ENCODE data around the gene HMOX2.
A peak's percentile ranks its signal among the peaks of the same experiment; 100 is the strongest.

The HMOX2 gene

GRCh38 chr16:4433228-4433627 is 43.0 kb upstream of the HMOX2 start:
- TF ChIP-seq CTCF (conservative IDR thresholded peaks at IDR 0.05; ENCODE audit: low read depth, low read length): no peak
- peaks cover 54% of the 10 kb centered on the region for H3K79me2 ChIP-seq (ENCODE audit: insufficient read depth, low read depth)
- no peaks in the 10 kb centered on the region for H3K4me1 ChIP-seq (ENCODE audit: low read depth, poor library complexity, severe bottlenecking)
- H3K4me3 ChIP-seq (IDR thresholded peaks at IDR 0.05; ENCODE audit: insufficient read depth, low read depth, low read length): no peak overlapping the region
- H2AFZ ChIP-seq (ENCODE audit: low read depth): no peak overlapping the region
- H3K9ac ChIP-seq: no peak overlapping the region
- no peak overlapping the region for H3K4me2 ChIP-seq
- no peaks in the 10 kb centered on the region for H4K20me1 ChIP-seq (ENCODE audit: insufficient read depth)
- no peaks in the 10 kb centered on the region for H3K27me3 ChIP-seq (ENCODE audit: insufficient read depth, low read depth)
- H3K27ac ChIP-seq: 0 out of 2 replicates have a peak overlapping the region, but pooled peaks have one; percentile 5
- H3K36me3 ChIP-seq (ENCODE audit: insufficient read depth): peaks cover 9% of the 10 kb centered on the region; the same call in 1 of the 2 replicates

- Histone ChIP-seq H4K20me1 (ENCODE audit: insufficient read depth) (no peaks in the 10 kb centered on the region), H2AFZ (ENCODE audit: low read depth) (no peak overlapping the region), H3K4me2 (no peak overlapping the region), H3K4me3 (IDR thresholded peaks at IDR 0.05; ENCODE audit: insufficient read depth, low read depth, low read length) (no peak overlapping the region), H3K27ac (no peak overlapping the region), H3K4me1 (ENCODE audit: low read depth, poor library complexity, severe bottlenecking) (no peaks in the 10 kb centered on the region), H3K27me3 (ENCODE audit: insufficient read depth, low read depth) (no peaks in the 10 kb centered on the region), H3K79me2 (ENCODE audit: insufficient read depth, low read depth) (peaks cover 45% of the 10 kb centered on the region), H3K36me3 (ENCODE audit: insufficient read depth) (peaks cover 14% of the 10 kb centered on the region; the same call in 1 of the 2 replicates), H3K9ac (no peak overlapping the region)
- no peak for TF ChIP-seq CTCF (conservative IDR thresholded peaks at IDR 0.05; ENCODE audit: low read depth, low read length)
These were observed 42.0 kb upstream of the HMOX2 start for GRCh38 chr16:4433914-4434787.

GRCh38 chr16:4435337-4436067 is 40.7 kb upstream of the HMOX2 start:
- H3K27ac ChIP-seq: no peak overlapping the region

GRCh38 chr16:4437366-4437765 is 38.8 kb upstream of the HMOX2 start:
- H3K27ac ChIP-seq: no peak overlapping the region
- H2AFZ ChIP-seq (ENCODE audit: low read depth): no peak overlapping the region
- H4K20me1 ChIP-seq (ENCODE audit: insufficient read depth): no peaks in the 10 kb centered on the region; the same call in 1 of the 2 replicates
- H3K79me2 ChIP-seq (ENCODE audit: insufficient read depth, low read depth): peaks cover 13% of the 10 kb centered on the region
- TF ChIP-seq CTCF (conservative IDR thresholded peaks at IDR 0.05; ENCODE audit: low read depth, low read length): no peak
- no peak overlapping the region for H3K4me3 ChIP-seq (IDR thresholded peaks at IDR 0.05; ENCODE audit: insufficient read depth, low read depth, low read length)
- peaks cover 15% of the 10 kb centered on the region; the same call in 1 of the 2 replicates for H3K36me3 ChIP-seq (ENCODE audit: insufficient read depth)
- no peak overlapping the region for H3K9ac ChIP-seq
- H3K4me2 ChIP-seq: no peak overlapping the region
- H3K4me1 ChIP-seq (ENCODE audit: low read depth, poor library complexity, severe bottlenecking): no peaks in the 10 kb centered on the region
- no peaks in the 10 kb centered on the region for H3K27me3 ChIP-seq (ENCODE audit: insufficient read depth, low read depth)

More at GRCh38 chr16:4435337-4436067, 40.7 kb upstream of the HMOX2 start:
- H3K4me3 ChIP-seq (IDR thresholded peaks at IDR 0.05; ENCODE audit: insufficient read depth, low read depth, low read length): no peak overlapping the region
- peaks cover 31% of the 10 kb centered on the region for H3K79me2 ChIP-seq (ENCODE audit: insufficient read depth, low read depth)
- no peak overlapping the region for H2AFZ ChIP-seq (ENCODE audit: low read depth)
- no peak for TF ChIP-seq CTCF (conservative IDR thresholded peaks at IDR 0.05; ENCODE audit: low read depth, low read length)
- no peak overlapping the region for H3K4me2 ChIP-seq
- no peaks in the 10 kb centered on the region for H3K27me3 ChIP-seq (ENCODE audit: insufficient read depth, low read depth)
- H4K20me1 ChIP-seq (ENCODE audit: insufficient read depth): no peaks in the 10 kb centered on the region
- H3K9ac ChIP-seq: no peak overlapping the region
- peaks cover 14% of the 10 kb centered on the region; the same call in 1 of the 2 replicates for H3K36me3 ChIP-seq (ENCODE audit: insufficient read depth)
- no peaks in the 10 kb centered on the region for H3K4me1 ChIP-seq (ENCODE audit: low read depth, poor library complexity, severe bottlenecking)
